ENCODE results near the gene OLFM2.
"Not testable (repeated sequence)": the region's sequence is repeated elsewhere in the genome, so short reads cannot be mapped to it uniquely, and the experiment has no call there.

Gene OLFM2

GRCh38 chr19:9945319-9945966 lies 9.1 kb upstream of the OLFM2 start:
- H3K4me3 ChIP-seq (ENCODE audit: low read depth, low read length): no peak overlapping the region
- peak; percentile 100 for DNase-seq (ENCODE audit: low read depth)

DNA sequence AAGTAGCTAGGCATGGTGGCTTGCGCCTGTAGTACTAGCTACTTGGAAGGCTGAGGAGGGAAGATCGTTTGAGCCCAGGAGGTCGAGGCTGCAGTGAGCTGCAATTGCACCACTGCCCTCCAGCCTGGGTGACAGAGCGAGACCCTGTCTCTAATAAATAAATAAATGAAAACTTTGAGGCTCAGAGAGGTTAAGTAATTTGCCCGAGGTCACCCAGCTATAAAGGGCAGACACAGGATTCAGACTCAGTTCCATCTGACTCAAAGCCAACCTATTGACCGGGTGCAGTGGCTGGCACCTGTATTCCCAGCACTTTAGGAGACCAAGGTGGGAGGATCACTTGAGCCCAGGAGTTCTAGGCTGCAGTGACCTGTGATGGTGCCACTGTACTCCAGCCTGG lies 7.4 kb upstream of the OLFM2 start:
- no peak for DNase-seq (ENCODE audit: low read depth)
- H3K4me3 ChIP-seq (ENCODE audit: low read depth, low read length): no peak overlapping the region

DNA sequence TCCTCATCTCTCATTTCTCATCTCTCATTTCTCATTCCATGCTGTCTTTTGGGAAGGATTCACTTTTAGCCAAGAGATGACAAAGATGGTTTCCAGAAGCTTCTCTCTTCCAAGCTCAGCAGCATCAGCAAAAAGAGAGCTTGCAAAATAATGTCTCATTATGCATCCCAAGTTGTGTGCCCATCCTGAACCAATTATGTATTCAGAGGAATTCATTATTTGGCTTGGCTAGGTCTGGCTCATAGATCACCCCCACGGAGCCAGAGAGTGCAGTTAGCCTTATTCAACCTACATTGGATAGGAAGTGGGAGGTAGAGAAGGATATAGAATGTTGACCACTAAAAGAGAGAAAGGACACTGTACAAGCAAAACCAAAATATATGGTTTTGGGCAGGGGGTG lies 5.4 kb upstream of the OLFM2 start:
- DNase-seq (ENCODE audit: low read depth): no peak

GRCh38 chr19:9941231-9941630 lies 4.9 kb upstream of the OLFM2 start:
- no peak overlapping the region for H3K4me3 ChIP-seq (ENCODE audit: low read depth, low read length)
- no peak for DNase-seq (ENCODE audit: low read depth)

More for the DNA sequence above, 5.4 kb upstream of the OLFM2 start:
- no peak overlapping the region for H3K4me3 ChIP-seq (ENCODE audit: low read depth, low read length)

DNA sequence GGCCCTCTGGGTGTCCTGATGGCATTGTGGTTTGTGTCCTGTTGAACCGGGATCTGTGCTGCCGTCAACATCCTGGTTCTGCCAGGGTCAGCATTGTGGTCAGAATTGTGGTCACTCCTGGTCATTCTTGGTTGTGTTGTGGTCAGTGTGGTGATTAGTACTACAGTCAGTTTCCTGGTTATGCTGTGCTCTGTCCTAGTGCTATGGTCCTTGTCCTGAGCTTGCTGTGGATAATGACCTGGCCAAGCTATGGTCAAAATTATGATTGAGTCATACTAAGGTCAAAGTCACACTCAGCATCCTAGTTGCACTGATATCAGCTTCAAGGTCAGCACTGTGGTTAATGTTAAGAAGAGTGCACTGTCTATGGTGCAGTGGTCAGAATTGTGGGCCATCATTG lies 4.5 kb upstream of the OLFM2 start:
- no peak overlapping the region for H3K4me3 ChIP-seq (ENCODE audit: low read depth, low read length)
- DNase-seq (ENCODE audit: low read depth): no peak

DNA sequence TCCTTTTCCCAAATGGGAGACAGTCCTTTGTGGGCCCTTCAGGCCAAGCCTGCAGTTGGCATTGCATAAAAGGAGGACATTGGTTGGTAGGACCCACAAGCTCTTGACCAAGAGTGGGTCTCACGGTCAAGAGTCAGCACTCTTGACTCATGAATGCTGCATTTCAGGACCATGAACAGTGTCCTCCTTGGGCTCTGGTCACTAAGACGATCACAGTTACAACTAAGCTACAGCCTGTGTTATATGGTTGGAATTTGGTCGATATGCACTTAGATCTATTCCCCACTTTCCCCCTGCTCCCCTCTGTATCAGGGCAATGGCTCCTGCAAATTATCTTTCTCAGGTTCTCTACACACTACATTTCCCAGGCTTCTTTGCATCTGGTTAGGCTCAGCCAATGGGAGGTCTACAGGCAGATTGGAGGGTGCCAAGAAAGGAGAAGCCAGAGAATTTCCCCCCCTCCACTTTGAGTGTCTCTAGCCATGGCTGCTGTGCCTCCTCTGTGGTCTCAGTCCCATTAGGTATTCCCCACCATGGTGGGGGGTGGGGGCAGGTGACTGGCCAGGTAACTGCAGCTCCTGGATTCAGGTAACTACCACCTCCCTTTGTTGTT lies 3.1 kb upstream of the OLFM2 start:
- DNase-seq (ENCODE audit: low read depth): no peak
- H3K4me3 ChIP-seq (ENCODE audit: low read depth, low read length): no peak overlapping the region

DNA sequence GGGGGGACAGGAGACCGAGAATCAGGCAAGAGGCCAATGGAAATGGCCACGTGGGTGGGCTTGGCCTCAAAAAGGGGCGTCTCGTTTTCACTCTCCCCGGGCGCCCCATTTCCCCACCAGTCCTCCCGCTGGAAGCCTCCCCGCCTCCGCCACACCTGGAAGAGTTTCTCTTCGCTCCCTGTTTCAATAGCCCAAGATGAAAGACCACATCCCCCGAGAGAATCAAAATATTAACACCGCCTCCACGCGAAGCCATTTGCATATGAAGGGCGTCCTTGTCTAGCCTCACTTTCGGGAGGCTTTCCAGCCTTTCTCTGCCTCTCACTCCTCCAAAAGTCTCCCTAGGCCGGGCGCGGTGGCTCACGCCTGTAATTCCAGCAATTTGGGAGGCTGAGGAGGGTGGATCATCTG lies 691 bp upstream of the OLFM2 start:
- no peak for DNase-seq (ENCODE audit: low read depth)
- H3K4me3 ChIP-seq (ENCODE audit: low read depth, low read length): no peak overlapping the region

DNA sequence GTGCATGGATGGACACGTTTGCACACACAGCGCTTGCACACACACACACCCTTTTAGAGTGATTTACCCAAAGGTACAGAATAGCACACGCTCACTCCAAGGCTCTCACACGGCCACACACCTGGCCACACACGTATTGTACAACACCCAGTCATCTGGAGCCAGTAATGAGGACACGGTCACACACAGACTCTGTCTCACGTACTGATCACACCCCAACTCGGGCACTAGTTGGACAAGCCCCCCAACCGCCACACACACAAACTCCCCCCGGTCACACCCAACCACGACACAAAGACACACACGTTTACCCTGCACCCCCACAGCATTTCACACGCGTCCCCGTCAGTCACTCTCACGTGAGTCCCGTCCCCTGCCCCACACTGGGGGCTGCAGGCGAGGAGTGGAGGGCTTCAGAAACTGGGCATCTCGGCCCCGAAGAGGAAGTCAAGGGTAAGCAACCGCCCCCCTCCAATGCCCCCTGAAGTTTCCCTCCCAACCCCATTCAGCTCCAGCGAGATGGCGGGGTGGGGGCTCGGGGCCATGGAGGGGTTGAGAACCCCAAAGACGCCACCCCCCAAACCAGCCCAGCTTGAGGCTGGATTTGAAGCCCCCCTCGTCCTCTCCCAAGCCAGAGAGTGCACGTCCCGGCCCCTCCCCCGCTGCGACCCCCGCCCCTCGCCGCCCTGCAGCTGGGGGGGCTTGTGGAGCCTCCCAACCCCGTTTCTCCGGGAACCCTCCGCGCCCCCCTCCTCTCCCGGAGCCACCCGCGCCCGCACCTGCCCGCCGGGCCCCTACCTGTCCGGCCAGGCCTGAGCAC lies 599 bp downstream of the OLFM2 start:
- H3K4me3 ChIP-seq (ENCODE audit: low read depth, low read length): peak overlapping the region; percentile 57
- DNase-seq (ENCODE audit: low read depth): no peak

DNA sequence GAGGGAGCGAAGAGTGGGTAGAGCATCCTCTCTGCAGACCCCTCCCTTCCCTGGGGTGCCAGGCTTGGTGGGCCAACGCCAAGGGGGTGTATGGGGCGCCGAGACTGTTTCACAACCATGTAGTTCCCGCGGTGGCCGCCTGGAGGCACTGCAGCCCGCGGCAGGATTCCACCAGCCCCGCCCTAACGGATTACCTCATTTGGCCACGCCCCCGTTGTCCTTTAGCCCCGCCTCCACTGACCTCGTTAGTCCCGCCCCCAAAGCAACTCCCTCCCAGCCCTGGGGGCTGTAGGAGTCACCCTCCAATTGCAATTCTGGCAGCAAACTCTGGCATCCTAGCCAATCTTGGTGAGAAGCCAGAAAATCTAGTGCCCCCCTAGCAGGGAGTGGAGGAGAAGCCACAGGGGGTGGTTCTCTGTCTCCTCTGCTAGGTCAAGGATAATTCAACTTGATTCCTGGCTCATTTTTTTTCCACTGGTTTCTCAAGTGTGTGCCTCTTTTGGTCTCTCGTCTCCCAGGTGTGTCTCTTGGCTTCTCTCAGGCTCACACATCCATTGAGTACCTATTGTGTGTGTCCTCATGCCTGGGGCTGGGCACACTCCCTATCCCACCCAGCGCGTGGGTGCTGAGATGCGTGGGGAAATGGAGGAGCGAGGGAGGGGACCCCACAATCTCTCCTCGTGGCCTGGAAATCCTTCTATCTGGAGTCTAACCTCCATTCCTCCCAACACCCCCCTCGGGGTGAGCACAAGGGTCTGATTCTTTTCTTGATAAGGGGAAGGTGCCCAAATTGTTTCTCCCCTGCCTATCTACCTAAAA lies 2.0 kb downstream of the OLFM2 start:
- H3K4me3 ChIP-seq (ENCODE audit: low read depth, low read length): peak overlapping the region; percentile 57
- DNase-seq (ENCODE audit: low read depth): peak; percentile 68

DNA sequence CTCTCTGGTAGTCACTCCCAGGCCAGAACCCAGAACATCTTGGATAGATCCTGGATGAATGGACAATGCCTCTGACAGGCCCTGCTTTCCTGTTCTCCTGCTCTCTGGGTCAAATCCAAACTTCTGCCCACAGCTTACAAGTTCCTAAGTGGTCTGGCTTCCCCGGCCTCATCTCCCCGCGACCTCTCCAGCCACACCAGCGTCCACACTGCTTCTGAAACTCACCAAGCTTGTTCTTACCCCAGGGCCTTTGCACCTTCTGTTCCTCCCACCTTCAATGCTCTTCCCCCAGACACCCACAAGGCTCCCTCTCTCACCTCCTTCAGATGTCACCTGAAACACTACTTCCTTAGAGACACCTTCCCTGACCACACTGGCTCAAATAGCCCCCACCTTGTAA lies 3.5 kb downstream of the OLFM2 start:
- DNase-seq (ENCODE audit: low read depth): no peak
- no peak overlapping the region for H3K4me3 ChIP-seq (ENCODE audit: low read depth, low read length)

DNA sequence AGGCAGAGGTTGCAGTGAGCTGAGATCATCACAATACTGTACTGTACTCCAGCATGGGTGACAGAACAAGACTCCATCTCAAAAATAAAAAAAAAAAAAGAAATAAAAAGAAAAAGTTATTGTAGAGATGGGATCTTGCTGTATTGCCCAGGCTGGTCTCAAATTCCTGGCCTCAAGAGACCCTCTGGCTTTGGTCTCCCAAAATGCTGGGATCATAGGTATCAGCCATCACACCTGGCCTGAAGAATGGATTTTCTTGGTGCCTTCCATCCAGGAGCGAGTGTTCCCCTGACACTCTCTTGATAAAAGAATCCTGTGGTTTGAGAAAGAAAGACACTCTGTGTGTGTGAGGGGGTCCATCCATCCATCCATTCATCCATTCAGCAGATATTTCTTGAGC lies 4.7 kb downstream of the OLFM2 start:
- no peak for DNase-seq (ENCODE audit: low read depth)
- no peak overlapping the region for H3K4me3 ChIP-seq (ENCODE audit: low read depth, low read length)

DNA sequence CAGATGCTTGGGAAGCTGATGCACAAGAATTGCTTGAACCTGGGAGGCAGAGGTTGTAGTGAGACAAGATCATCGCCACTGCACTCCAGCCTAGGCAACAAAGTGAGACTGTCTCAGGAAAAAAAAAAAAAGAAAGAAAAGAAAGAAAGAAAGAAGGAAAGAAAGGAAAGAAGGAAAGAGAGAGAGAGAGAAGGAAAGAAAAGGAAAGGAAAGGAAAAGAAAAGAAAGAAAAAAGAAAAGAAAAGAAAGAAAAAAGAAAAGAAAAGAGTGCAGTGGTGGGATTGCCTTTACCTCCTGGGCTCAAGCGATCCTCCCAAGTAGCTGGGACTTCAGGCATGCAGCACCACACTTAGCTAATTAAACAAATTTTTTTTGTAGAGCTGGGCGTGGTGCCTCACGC lies 12.9 kb downstream of the OLFM2 start:
- no peak overlapping the region for H3K4me3 ChIP-seq (ENCODE audit: low read depth, low read length)
- no peak for DNase-seq (ENCODE audit: low read depth)

- not testable (repeated sequence) for H3K4me3 ChIP-seq (ENCODE audit: low read depth, low read length); DNase-seq (ENCODE audit: low read depth)
Observed at GRCh38 chr19:9922782-9923379, 13.4 kb downstream of the OLFM2 start.

DNA sequence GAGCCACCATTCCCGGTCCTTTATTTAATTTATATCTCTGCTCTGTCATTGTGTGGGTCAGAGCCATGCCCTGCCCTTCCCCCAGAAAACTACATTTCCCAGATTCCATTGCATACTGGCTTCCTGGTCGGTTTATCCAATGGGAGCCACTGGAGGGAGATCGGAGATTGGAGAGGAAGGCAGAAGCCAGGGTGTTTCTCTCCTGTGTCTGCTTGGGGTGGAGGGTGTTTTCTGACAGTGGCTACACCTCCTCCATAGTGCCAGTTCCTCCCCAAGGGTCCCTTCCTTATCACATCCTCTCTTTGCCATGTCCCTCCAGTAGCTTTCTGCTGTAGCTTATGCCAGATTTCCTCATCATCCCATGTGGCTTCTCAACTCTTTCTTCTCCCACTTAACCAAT lies 19.0 kb downstream of the OLFM2 start:
- no peak for DNase-seq (ENCODE audit: low read depth)
- H3K4me3 ChIP-seq (ENCODE audit: low read depth, low read length): no peak overlapping the region

GRCh38 chr19:9916719-9917118 lies 19.6 kb downstream of the OLFM2 start:
- no peak overlapping the region for H3K4me3 ChIP-seq (ENCODE audit: low read depth, low read length)
- DNase-seq (ENCODE audit: low read depth): no peak

DNA sequence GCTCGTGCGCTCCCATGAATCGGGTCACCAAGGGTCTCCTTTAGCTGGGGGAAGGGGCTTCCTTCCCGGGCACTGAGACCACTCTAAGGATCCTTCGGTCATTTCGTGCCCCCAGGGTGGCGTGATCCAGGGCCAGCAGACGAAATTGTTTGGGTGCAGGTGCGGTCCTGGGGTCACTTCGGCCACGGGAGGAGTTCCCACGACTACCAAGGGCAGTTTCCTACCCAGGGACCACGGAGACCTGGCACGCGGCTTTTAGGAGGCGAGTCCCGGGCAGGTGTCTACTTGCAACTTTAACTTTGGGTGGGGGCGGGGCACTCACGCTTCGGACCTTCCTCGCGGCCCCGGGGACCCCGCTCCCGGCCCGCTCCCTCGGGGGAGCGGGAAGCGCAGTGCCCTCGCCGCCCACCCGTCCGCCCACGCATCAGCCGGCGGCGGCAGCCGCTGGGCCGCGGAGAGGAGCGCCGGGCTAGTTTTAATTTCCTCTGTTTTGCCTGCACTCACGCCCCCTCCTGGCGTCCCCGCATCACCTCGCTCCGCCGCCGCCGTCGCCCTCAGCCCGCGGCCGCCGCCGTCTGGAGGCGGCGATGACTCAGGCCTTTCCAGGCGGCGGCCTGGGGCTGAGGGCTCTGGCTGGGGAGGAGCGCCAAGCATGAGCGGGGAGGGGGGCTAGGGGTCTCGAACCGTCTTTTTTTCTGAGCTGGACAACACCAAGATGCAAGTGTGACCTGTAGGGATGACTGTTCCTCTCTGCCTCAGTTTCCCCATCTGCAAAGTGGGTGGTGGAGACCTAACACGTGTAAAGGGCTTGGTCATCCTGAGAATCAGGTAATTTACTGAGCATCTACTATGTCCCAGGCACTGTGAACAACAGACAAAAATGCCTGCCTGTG lies 21.8 kb downstream of the OLFM2 start:
- H3K4me3 ChIP-seq (ENCODE audit: low read depth, low read length): peak overlapping the region; percentile 51
- DNase-seq (ENCODE audit: low read depth): peak; percentile 30

GRCh38 chr19:9914001-9914314 lies 22.4 kb downstream of the OLFM2 start:
- H3K4me3 ChIP-seq (ENCODE audit: low read depth, low read length): peak overlapping the region; percentile 51
- DNase-seq (ENCODE audit: low read depth): no peak

GRCh38 chr19:9913237-9914000 lies 22.9 kb downstream of the OLFM2 start:
- DNase-seq (ENCODE audit: low read depth): no peak
- H3K4me3 ChIP-seq (ENCODE audit: low read depth, low read length): peak overlapping the region; percentile 36

All from skeletal muscle cell (primary cell).